ENCODE measurements around the gene COX14.

- TF ChIP-seq POLR2A (IDR thresholded peaks at IDR 0.05) (no peak), CTCF (IDR thresholded peaks at IDR 0.05 in 8 of 11, conservative IDR thresholded peaks at IDR 0.05 in 3 of 11) (no peak)
Measured at GRCh38 chr12:50066402-50066801, 45.6 kb upstream of the COX14 start.
